NCI-H2227 treated with DMSO at 0.1 percent for 48 hours (cell line): ENCODE data around the gene LRP1-AS.
A peak's percentile ranks its signal among the peaks of the same experiment; 100 is the strongest.

ENCODE experiments used
- DNase-seq: peaks from one replicate; lab custom pipeline; 2025; lab: John Stamatoyannopoulos, UW

LRP1-AS gene

DNA sequence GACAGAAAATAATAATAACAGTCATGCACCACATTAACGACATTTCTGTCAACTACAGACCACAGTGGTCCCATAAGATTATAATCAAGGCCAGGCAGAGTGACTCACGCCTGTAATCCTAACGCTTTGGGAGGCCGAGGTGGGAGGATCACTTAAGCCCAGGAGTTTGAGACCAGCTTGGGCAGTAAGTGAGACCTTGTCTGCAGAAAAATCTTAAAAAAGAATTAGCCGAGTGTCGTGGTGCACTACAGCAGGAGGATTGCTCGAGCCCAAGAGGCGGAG lies 49.9 kb downstream of the LRP1-AS start:
- no peak for DNase-seq

DNA sequence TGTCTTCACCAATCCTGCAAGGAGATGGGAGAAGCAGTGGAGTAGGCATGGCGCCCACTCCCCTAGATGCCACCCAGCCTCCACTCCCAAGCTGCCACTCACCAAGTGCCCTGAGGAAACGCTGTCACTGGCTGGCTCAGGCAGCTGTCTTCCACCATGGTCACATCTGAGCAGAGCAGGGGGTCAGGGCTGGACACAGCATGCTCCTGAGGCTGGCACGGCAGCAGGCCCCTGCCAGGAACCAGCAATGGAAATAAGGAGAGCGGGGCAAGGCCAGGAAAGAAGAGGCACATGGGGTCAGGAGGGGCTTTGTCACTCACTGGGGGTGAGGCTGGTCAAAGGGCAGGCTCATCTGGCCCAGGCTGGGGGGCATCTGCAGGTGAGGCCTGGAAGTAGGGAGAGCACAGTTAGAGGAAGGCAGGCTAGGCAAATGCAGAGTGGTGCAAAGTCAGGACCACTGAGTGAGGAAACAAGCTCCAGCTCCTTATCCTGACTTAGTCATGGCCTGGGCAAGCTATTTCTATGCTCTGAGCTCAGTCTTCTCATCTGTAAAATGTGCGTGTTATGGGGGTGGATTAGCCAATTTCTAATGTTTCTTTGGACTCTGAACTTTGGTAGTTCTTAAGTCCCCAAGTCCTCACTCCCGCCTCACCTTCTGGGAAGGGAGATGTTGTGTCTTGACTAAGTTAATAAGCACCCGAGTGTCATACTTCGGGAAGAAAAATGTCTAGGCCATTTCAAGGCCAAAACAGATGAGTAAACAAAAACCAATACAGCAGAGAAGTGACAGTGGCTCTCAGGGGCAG lies 50.5 kb downstream of the LRP1-AS start:
- no peak for DNase-seq

DNA sequence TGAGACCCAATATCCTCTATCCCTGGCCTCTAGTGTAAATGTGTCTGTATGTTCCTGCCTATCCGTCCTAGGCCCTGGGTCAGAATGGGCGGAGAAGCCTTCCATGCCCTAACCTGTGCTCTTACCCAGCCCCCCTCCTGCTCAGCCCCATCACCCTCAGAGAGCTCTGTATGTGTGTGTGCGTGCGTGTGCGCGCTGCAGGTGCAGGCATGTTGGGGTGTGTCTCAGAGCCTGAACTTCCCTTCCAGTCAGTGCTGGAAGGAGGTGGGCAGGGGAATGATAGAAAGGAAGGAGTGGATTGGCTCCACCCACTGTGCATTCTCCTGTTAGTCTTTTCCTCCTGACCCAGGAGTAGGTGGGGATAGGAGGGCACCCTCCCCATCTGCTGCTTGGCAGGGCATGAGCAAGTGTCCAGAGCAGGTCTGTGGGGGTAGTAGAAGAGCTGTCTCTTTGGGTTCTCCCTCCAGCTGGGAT lies 51.3 kb downstream of the LRP1-AS start:
- DNase-seq = peak; percentile 26

DNA sequence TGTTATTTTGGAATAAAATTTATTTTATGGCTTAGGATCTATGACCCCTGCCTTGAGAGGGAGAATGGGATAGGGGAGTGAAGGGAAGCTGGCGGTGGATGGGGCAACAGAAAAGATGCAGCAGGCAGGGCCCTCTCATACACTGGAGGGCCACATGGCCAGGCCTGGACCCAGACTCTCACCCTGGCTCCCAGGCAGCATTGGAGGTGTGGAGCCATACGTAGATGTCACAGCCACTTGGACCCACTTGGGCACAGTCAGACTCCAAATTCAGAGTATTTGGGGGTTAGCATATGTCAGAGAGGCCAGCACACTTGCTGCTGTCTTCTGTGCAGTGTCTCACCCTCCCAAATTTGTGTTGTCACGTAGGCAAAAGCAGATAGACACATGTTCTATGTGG lies 52.0 kb downstream of the LRP1-AS start:
- DNase-seq = no peak
